ENCODE measurements around the gene ELAVL3.
A peak's percentile ranks its signal among the peaks of the same experiment; 100 is the strongest.

Gene ELAVL3

GRCh38 chr19:11475861-11476260 is 5.0 kb downstream of the ELAVL3 start:
- no peak for TF ChIP-seq CTCF (IDR thresholded peaks at IDR 0.05)

- no peak for TF ChIP-seq CTCF (IDR thresholded peaks at IDR 0.05)
Measured at GRCh38 chr19:11473725-11474124, 7.1 kb downstream of the ELAVL3 start.

- TF ChIP-seq CTCF (IDR thresholded peaks at IDR 0.05), result no peak
Measured at GRCh38 chr19:11465600-11465999, 15.2 kb downstream of the ELAVL3 start.

- TF ChIP-seq CTCF (IDR thresholded peaks at IDR 0.05), result no peak
Measured at GRCh38 chr19:11464333-11465265, 16.2 kb downstream of the ELAVL3 start.

GRCh38 chr19:11463391-11463790 is 17.5 kb downstream of the ELAVL3 start:
- TF ChIP-seq CTCF (IDR thresholded peaks at IDR 0.05), result no peak

- no peak for TF ChIP-seq CTCF (IDR thresholded peaks at IDR 0.05)
Measured at GRCh38 chr19:11461453-11461852, 19.4 kb downstream of the ELAVL3 start.

GRCh38 chr19:11460207-11460606 is 20.6 kb downstream of the ELAVL3 start:
- 0 out of 2 replicates have a peak, but pooled peaks have one; percentile 9 for TF ChIP-seq CTCF (IDR thresholded peaks at IDR 0.05)
